GM21528 (cell line): Measurements from ENCODE around the gene ASPDH.

Experiments used
- ATAC-seq: cut with Tn5 transposase; IDR thresholded peaks from one replicate; pipeline ENCODE4 v1.9.1; 2021; ENCODE audit warnings: mild to moderate bottlenecking, moderate library complexity; ENCODE audit not compliant: unreplicated experiment, low FRiP score

ASPDH gene

GRCh38 chr19:50498219-50499056, 15.3 kb downstream of the ASPDH start:
- no peak for ATAC-seq

- no peak for ATAC-seq
These were observed 16.7 kb downstream of the ASPDH start for GRCh38 chr19:50497022-50497405.

DNA sequence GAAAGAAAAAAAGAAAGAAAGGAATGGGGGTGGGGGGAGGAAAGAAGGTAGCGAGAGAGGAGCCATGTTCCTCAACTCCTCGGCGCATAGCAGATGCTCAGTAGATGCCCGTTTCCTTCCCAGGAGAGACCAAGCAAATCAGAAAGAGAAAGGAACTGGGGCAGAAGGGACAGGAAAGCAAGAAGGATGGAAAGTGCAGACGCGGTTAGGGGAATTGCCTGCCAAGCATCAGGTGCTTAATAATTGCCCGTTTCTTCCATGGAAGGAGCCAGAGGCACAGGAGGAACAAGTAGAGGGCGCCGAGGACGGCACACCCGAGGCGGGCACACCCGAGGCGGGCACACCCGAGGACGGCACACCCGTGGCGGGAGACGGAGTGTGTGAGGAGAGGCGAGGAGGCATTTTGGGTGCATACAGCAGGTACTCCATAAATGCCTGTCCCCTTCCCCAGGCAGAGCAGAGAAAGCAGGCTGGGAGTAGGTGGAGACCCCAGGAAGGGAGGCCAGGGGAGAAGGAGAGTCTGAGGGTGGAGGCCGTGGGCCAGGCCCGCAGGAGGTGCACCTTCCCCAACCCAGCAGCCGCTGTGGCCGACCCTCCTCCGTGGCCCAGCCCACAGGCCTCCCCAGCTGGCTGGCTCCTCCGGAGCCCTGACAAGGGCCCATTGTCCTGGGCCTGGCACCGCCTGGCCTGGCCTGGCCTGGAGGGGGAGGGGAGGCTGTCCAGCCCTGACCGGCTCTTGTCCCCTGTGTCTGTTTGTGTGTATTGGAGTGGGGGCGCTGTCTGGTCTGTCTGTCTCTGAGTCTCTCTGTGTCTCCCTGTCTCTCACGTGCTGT, 17.3 kb downstream of the ASPDH start:
- ATAC-seq = no peak

- no peak for ATAC-seq
These were observed 18.6 kb downstream of the ASPDH start for GRCh38 chr19:50495020-50495531.

- ATAC-seq = no peak
These were observed 19.3 kb downstream of the ASPDH start for GRCh38 chr19:50494186-50495019.

- ATAC-seq = no peak
These were observed 20.5 kb downstream of the ASPDH start for GRCh38 chr19:50493171-50493570.

- no peak for ATAC-seq
These were observed 21.2 kb downstream of the ASPDH start for GRCh38 chr19:50492303-50493052.

DNA sequence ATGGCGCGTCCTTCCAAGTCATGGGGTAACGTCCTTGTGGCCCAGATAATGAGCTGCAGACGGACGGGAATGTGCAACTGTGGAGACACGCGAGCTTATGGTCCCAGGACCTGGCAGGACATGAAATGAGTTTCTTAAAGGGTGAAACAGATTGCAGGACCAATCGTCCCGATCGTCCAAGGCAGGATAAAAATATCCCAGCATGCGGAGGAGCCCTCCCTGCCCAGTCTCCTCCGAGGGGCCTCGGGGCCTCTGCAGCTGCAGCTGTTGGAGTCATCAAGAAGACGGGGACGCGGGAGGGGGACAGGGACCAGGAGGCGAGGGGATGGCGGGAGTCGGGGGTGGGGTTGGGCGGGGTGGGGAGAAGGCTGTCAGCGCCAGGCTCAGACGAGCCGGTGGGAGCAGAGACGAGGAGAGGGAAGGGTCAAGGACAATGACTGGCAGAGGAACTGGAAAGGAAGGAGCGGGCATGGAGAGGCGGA, 22.7 kb downstream of the ASPDH start:
- ATAC-seq = no peak

DNA sequence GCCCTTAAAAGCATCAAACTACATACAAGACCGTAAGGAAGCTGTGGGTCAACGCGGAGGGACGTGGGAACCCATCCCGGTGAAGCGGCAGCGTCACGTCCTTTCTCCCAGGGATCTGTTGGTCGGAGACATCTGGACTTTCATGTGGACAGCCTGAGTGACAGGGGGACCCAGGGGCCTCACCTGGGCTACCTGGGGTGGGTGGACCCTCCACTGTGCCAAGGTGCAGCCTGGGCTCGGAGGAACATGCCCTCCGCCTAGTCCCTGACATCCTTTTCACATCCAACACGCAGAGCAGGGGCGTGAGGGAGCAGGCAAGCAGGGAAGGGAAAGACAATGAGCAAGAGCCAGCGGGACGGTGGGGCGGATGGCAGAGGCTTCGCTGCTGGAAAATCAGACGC, 23.3 kb downstream of the ASPDH start:
- no peak for ATAC-seq

DNA sequence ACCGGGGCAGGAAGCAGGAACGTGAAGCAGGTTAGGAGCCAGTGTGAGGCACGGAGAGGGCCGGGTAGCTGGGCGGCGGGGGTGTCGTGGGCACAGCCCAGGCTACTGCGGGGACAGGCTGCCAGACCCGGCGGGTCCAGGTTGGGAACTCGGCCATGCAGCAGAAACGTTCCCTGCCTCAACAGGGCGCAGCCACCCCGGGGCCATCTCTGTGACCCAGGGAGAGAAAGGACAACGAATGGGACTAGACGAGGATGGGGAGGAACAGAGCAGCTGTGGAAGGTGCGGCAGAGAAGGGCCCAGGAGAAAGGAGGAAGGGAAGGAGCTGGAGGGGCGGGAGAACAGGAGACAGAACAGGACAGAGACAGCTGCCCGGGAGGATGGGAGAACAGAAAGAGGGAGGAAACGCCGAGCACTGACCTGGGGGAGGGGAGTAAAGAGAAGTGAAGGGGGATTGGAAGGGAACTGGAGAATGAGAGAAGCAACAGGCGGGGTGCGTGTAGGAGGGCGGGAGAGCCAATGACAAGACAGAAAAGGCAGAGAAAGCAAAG, 24.2 kb downstream of the ASPDH start:
- ATAC-seq = no peak

- ATAC-seq = no peak
These were observed 25.1 kb downstream of the ASPDH start for GRCh38 chr19:50488389-50489194.

DNA sequence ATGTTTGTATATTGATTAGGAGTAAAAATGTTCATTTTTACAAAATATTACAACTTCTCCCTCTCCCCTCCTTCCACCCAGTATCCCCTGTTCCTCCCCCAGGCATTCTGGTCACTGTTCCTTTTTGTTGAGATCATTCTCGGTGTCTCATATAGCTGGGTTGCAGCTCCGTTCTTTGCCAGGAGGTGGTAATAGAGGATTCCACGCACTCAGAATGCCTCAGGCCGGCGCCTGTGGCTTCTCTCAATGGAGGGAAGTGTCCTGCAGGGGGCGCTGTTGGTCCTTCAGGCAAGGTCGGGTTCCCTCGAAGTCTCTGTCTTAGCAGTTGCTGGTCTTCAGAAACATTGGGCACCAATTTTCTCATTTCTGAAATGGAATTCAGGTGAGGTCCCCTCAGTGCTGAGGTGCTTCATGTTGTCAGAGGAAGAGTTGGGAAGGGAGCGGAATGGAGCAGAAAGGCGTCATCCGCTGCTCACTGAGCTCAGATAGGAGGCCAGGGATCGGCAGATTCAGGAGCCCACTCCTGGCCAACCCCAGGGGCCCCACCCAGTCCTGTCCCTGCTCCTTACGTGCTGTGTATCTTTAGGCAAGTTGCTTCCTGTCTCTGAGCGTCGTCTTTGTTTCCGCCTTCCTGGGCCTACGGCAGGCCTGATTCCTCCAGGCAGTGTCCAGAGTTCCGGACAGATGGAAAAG, 26.7 kb downstream of the ASPDH start:
- no peak for ATAC-seq

GRCh38 chr19:50485284-50485955, 28.3 kb downstream of the ASPDH start:
- ATAC-seq = no peak

- no peak for ATAC-seq
These were observed 30.8 kb downstream of the ASPDH start for GRCh38 chr19:50482916-50483315.

GRCh38 chr19:50482271-50482855, 31.4 kb downstream of the ASPDH start:
- no peak for ATAC-seq

DNA sequence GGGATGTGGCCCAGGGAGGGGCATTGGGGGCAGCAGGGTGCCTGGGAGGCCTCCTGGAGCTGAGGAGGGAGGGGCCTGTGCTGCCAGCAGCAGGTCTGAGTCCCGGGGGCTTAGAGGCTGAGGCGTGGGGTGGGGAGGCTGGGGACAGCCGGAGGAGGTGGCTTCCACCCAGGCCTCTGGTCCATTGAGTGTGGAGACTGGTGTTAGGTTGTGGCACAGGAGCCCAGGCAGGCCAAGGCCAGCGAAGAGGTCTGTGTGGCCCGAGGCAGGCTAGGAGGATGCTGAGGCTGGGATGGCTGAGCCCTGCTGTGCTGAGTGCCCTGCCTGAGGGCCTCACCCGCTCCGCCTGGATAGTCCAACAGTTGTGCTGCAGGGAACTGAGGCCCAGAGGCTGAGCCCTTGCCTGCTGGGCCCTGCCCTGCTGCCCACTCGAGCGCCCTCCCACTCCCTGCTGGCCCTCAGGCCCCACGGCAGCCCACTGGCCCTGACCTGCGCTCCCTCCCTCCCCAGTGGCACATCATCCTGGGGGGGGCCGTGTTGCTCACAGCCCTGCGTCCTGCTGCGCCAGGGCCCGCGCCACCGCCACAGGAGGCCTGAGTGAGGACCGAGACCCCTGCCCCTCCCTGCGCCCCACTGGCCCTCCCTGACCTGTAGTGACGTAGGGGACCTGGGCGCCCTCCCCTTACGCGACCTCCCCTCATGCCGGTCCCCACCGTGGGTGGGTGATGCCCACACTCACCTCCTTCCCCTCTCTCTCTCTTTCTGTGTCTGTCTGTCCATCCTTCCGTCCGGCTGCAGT, 32.2 kb downstream of the ASPDH start:
- ATAC-seq = no peak
